Measurements from ENCODE around the gene SMURF1. TPM values are rescaled to one million over a fixed set of nuclear protein-coding genes. Genes with fewer than 3 reads are reported as not detected.

SMURF1 gene
- total and polyA plus RNA-seq, 2 of the 4 experiments (the other 2 are of a cell fraction): 13.4 to 20.3 TPM

DNA sequence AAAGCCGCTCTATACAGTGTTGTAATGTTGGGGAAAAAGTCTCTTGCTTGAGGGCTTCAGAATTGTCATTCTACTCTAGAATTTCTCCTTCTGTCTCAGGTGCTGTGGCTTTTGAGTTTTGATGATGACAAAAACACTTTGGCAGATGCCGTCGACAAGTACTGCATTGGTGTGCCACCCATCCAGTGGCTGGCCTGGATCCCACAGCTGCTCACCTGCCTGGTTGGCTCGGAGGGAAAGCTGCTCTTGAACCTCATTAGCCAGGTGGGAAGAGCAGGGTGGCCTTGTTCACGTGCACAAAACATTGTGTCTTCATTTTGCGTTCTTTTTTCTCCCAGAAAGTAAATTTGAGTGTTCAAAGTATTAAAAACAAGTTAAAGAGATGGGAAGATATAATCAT is 153.6 kb downstream of the SMURF1 start:
- in situ Hi-C loops (cut with MboI; ENCODE audit: low sequenced_read_pairs): no loop called here
- intact Hi-C loops (cut with micrococcal nuclease): no loop called here
- Histone ChIP-seq H3K79me1 (ENCODE audit: low read depth in 1 of 2, low read length in 2 of 2) (peaks cover 3 to 9% of the 10 kb centered on the region in 2 experiments; a peak in 3 of 4 replicates), H3K18ac (ENCODE audit: low read depth, low read length) (no peak overlapping the region), H3K27me3 (ENCODE audit: control insufficient read depth, insufficient read depth, low read length) (no peaks in the 10 kb centered on the region), H3K4me2 (ENCODE audit: low read depth, low read length) (no peak overlapping the region), H2BK5ac (ENCODE audit: low read depth, low read length, poor library complexity, severe bottlenecking) (no peak overlapping the region), H3K23ac (ENCODE audit: low read depth, low read length) (no peak overlapping the region), H4K8ac (ENCODE audit: low read depth in 2 of 2, low read length in 2 of 2) (no peak overlapping the region), H3K4me3 (ENCODE audit: insufficient read depth, low read depth, low read length) (no peak overlapping the region), H2BK15ac (ENCODE audit: low read depth, low read length) (no peak overlapping the region), H2BK120ac (ENCODE audit: low read depth, low read length) (no peak overlapping the region), H2AFZ (replicated peaks; ENCODE audit: low read length, poor library complexity) (no peak overlapping the region), H3K4me1 (ENCODE audit: control insufficient read depth, insufficient read depth, low read length) (no peaks in the 10 kb centered on the region), H3K9me1 (ENCODE audit: insufficient read depth, low read length) (no peaks in the 10 kb centered on the region), H2AK5ac (ENCODE audit: low read depth, low read length) (no peak overlapping the region), H3K4ac (ENCODE audit: low read depth, low read length) (no peak overlapping the region), H3K27ac (ENCODE audit: insufficient read depth, low read length) (no peak overlapping the region), H3K9ac (ENCODE audit: low read depth, low read length) (no peak overlapping the region), H3K36me3 (ENCODE audit: control insufficient read depth, insufficient read depth, low read length) (peaks cover 75% of the 10 kb centered on the region), H4K20me1 (ENCODE audit: insufficient read depth, low read length) (no peaks in the 10 kb centered on the region), H4K5ac (ENCODE audit: low read depth, low read length) (no peak overlapping the region), H3K14ac (replicated peaks; ENCODE audit: low read depth, low read length) (no peak overlapping the region), H4K91ac (ENCODE audit: insufficient read depth, low read depth, low read length) (no peak overlapping the region), H2AK9ac (replicated peaks; ENCODE audit: low read depth, low read length, poor library complexity) (no peak overlapping the region), H2BK20ac (ENCODE audit: low read depth, low read length) (no peak overlapping the region), H3K9me3 (ENCODE audit: control insufficient read depth, insufficient read depth, low read length) (no peaks in the 10 kb centered on the region; the same call in 1 of the 2 replicates), H3K56ac (ENCODE audit: extremely low read depth, insufficient read depth, low read length) (no peak overlapping the region)
- WGBS, 2 experiments (ENCODE audit: extremely low coverage in 2 of 2, insufficient read length in 1 of 2): 94% methylated on average over 3 of the region's 6 CpGs; no CpG with 5 or more reads in 1 of the 2 experiments
- CTCF ChIA-PET: no interaction called here
- DNase-seq: no peak
- no peak for ATAC-seq (ENCODE audit: low read depth)
- BruUV-seq (replicated peaks): no TSS peak
- POLR2A ChIA-PET (ENCODE audit: unreplicated experiment): no interaction called here
- TF ChIP-seq FOS (IDR thresholded peaks at IDR 0.05; ENCODE audit: low read depth, low read length) (no peak), NFE2L2 (IDR thresholded peaks at IDR 0.05; ENCODE audit: low read depth, low read length) (no peak), CTCF (conservative IDR thresholded peaks at IDR 0.05; ENCODE audit: low read depth, low read length) (no peak), POLR2A (IDR thresholded peaks at IDR 0.05; ENCODE audit: low read depth, low read length) (no peak), CHD1 (IDR thresholded peaks at IDR 0.05; ENCODE audit: low read depth, low read length) (no peak), MAZ (IDR thresholded peaks at IDR 0.05; ENCODE audit: borderline replicate concordance, low read depth, low read length) (no peak), ELK1 (IDR thresholded peaks at IDR 0.05; ENCODE audit: borderline replicate concordance, low read depth, low read length) (no peak), RFX5 (IDR thresholded peaks at IDR 0.05; ENCODE audit: low read depth, low read length) (no peak), BHLHE40 (IDR thresholded peaks at IDR 0.05; ENCODE audit: low read depth, low read length) (no peak), RCOR1 (IDR thresholded peaks at IDR 0.05; ENCODE audit: insufficient replicate concordance, low read length) (no peak), CEBPB (IDR thresholded peaks at IDR 0.05; ENCODE audit: low read depth, low read length) (no peak), RAD21 (IDR thresholded peaks at IDR 0.05; ENCODE audit: low read length) (no peak), MAFK (IDR thresholded peaks at IDR 0.05; ENCODE audit: low read depth, low read length) (no peak), SMC3 (IDR thresholded peaks at IDR 0.05; ENCODE audit: low read depth, low read length) (no peak), MXI1 (IDR thresholded peaks at IDR 0.05; ENCODE audit: borderline replicate concordance, low read depth, low read length) (no peak)
- TF ChIP-seq, protein P1, sequence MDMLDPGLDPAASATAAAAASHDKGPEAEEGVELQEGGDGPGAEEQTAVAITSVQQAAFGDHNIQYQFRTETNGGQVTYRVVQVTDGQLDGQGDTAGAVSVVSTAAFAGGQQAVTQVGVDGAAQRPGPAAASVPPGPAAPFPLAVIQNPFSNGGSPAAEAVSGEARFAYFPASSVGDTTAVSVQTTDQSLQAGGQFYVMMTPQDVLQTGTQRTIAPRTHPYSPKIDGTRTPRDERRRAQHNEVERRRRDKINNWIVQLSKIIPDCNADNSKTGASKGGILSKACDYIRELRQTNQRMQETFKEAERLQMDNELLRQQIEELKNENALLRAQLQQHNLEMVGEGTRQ (IDR thresholded peaks at IDR 0.05; ENCODE audit: low read depth, low read length): no peak
- dilution Hi-C loops (cut with HindIII; ENCODE audit: low sequenced_read_pairs, unreplicated experiment): no loop called here
